Lung (tissue), 12 donors: ENCODE results near the gene BCORL1. TPM values are rescaled to one million over a fixed set of nuclear protein-coding genes. Genes with fewer than 3 reads are reported as not detected.

Experiments used
- ATAC-seq: fragments of 200-7000 bp; cut with Tn5 transposase; one replicate; pipeline ENCODE4 v1.9.1; 2020; ENCODE audit warnings: moderate number of reproducible peaks; ENCODE audit not compliant: insufficient read depth, low FRiP score
- DNase-seq, 3 donors: peaks; one replicate each; pipeline ENCODE4 v3.0.0-alpha.2; 2013 to 2017
- H3K27ac ChIP-seq, 2 donors: one replicate each; pipeline ENCODE4 v1.5.1; 2013; ENCODE audit warnings: mild to moderate bottlenecking in 2 of 2, moderate library complexity in 2 of 2, control low read depth in 1 of 2, inconsistent platforms in 1 of 2, low read depth in 1 of 2, low read length in 1 of 2
- H3K27me3 ChIP-seq, 3 donors: one replicate each; pipeline ENCODE4 v1.5.1; 2013; ENCODE audit warnings: low read length in 2 of 3; ENCODE audit not compliant: control insufficient read depth in 3 of 3, insufficient read depth in 3 of 3
- H3K36me3 ChIP-seq, 4 donors: one replicate each; pipeline ENCODE4 v1.5.1; 2013; ENCODE audit warnings: low read length in 4 of 4, mild to moderate bottlenecking in 1 of 4, moderate library complexity in 1 of 4; ENCODE audit not compliant: control insufficient read depth in 4 of 4, insufficient read depth in 4 of 4
- H3K4me1 ChIP-seq, 5 donors: one replicate each; pipeline ENCODE4 v1.5.1; 2013; ENCODE audit warnings: low read length in 5 of 5, mild to moderate bottlenecking in 2 of 5, moderate library complexity in 1 of 5; ENCODE audit not compliant: control insufficient read depth in 5 of 5, insufficient read depth in 5 of 5
- H3K4me3 ChIP-seq: one replicate; pipeline ENCODE4 v1.5.1; 2013; ENCODE audit warnings: mild to moderate bottlenecking, control low read depth, moderate library complexity
- H3K9ac ChIP-seq, 2 donors: one replicate each; pipeline ENCODE4 v1.5.1; 2013; ENCODE audit warnings: low read length in 2 of 2, control low read depth in 1 of 2; ENCODE audit not compliant: insufficient read depth in 1 of 2
- H3K9me3 ChIP-seq, 4 donors: one replicate each; pipeline ENCODE4 v1.5.1; 2013; ENCODE audit warnings: low read length in 3 of 4, mild to moderate bottlenecking in 1 of 4, moderate library complexity in 1 of 4; ENCODE audit not compliant: control insufficient read depth in 4 of 4, insufficient read depth in 3 of 4
- WGBS, 2 donors: extraction: QIAGEN DNeasy Blood & Tissue Kit; methylation state at CpG; one replicate each; pipeline ENCODE4 v1.1.7; 2013; 5-methylcytosine and 5-hydroxymethylcytosine counted together
- polyA plus RNA-seq, 2 donors: library from polyadenylated mRNA; stranded (reverse); fragments of 200-250 nt; gene quantifications; one replicate each; pipeline ENCODE4 v1.2.1, GENCODE V29; 2013
- total RNA-seq, 2 donors: library from RNA; depleted of rRNA in 1 of 2; stranded (reverse); fragments of >200 nt in 1 of 2; gene quantifications; one replicate each; pipeline ENCODE4 v1.2.1, GENCODE V29; 2014 to 2021
- TF ChIP-seq, protein P1 (sequence below): IDR thresholded peaks from 2 replicates; pipeline ENCODE4 v1.5.1; 2012; ENCODE audit warnings: mild to moderate bottlenecking; ENCODE audit errors: control extremely low read depth, extremely low read depth
- donor health status: control.
- donor health status: control.
- donor health status: Bipolar disorder and iron deficiency.
- donor health status: healthy.
- donor health status: DM: yes; HTN: yes; CAD: no.

The BCORL1 gene
- total and polyA plus RNA-seq, 4 donors: 2.3 to 11.8 (median 7.0) TPM

DNA sequence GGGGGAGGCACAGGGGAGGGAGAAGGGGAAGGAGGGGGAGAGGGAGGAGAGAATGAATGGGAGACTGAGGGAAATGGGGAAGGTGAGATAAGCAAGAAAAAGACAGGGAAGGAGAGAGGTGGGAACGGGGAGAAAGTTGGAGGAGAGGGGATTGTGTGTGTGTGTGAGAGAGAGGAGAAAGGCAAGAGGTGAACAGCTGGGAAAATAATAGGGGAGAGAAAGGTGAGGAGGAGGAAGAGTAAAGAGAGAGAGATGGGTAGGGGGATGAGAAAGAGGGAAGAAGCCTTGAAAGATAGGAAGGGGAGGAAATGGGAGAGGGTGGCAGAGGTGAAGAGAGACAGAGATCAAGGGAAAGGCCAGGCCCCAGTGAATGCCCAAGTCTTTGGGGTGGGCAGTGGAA lies 20.1 kb downstream of the BCORL1 start:
- Histone ChIP-seq H3K4me1 (no peaks in the 10 kb centered on the region), H3K27me3 (no peaks in the 10 kb centered on the region), H3K4me3 (no peak overlapping the region), H3K27ac (no peak overlapping the region), H3K9me3 (no peaks in the 10 kb centered on the region), H3K9ac (no peak overlapping the region), H3K36me3 (peaks cover 0 to 5% (median 0%) of the 10 kb centered on the region in 4 donors)
- TF ChIP-seq, protein P1, sequence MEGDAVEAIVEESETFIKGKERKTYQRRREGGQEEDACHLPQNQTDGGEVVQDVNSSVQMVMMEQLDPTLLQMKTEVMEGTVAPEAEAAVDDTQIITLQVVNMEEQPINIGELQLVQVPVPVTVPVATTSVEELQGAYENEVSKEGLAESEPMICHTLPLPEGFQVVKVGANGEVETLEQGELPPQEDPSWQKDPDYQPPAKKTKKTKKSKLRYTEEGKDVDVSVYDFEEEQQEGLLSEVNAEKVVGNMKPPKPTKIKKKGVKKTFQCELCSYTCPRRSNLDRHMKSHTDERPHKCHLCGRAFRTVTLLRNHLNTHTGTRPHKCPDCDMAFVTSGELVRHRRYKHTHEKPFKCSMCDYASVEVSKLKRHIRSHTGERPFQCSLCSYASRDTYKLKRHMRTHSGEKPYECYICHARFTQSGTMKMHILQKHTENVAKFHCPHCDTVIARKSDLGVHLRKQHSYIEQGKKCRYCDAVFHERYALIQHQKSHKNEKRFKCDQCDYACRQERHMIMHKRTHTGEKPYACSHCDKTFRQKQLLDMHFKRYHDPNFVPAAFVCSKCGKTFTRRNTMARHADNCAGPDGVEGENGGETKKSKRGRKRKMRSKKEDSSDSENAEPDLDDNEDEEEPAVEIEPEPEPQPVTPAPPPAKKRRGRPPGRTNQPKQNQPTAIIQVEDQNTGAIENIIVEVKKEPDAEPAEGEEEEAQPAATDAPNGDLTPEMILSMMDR: no peak
- ATAC-seq (no peak), DNase-seq (no peak)
- 48 to 65% methylated on average over 1 of the region's 1 CpG for WGBS, 2 donors

DNA sequence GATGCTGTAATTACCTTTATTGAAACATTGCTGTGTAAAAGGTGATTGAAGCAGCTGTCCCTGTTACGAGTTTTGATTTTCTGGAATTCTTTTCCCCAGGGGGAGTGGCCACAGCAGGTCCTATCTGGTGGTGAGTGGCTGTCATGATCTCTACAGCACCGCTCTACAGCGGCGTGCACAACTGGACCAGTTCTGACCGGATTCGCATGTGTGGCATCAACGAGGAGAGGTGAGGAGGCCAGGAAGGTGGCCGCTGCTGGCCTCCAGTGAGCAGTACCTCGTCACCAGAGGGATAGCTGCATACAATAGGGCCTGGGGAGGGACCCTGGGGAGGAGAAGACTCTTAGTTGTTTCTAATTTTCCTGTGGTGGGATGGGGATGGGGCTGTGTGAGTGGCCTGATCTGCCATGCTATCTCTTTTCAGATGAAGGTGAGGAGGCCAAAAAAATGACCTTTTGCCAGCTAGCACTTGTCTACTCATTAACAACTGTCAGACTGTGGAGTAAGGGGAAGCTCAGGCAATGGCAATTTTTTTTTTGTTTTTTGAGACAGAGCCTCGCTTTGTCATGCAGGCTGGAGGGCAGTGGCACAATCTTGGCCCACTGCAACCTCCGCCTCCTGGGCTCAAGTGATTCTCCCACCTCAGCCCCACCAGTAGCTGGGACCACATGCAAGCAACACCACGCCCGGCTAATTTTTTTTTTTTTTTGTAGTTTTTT lies 22.8 kb downstream of the BCORL1 start:
- H3K36me3 ChIP-seq: peaks cover 0 to 10% (median 0%) of the 10 kb centered on the region in 4 donors
- H3K4me3 ChIP-seq: no peak overlapping the region
- H3K27ac ChIP-seq: no peak overlapping the region
- no peak for DNase-seq
- H3K4me1 ChIP-seq: no peaks in the 10 kb centered on the region
- WGBS, 2 donors: 84 to 94% methylated on average over 13 of the region's 13 CpGs
- no peak overlapping the region for H3K9ac ChIP-seq
- TF ChIP-seq, protein P1: no peak
- no peak for ATAC-seq
- no peaks in the 10 kb centered on the region for H3K9me3 ChIP-seq
- H3K27me3 ChIP-seq: no peaks in the 10 kb centered on the region

DNA sequence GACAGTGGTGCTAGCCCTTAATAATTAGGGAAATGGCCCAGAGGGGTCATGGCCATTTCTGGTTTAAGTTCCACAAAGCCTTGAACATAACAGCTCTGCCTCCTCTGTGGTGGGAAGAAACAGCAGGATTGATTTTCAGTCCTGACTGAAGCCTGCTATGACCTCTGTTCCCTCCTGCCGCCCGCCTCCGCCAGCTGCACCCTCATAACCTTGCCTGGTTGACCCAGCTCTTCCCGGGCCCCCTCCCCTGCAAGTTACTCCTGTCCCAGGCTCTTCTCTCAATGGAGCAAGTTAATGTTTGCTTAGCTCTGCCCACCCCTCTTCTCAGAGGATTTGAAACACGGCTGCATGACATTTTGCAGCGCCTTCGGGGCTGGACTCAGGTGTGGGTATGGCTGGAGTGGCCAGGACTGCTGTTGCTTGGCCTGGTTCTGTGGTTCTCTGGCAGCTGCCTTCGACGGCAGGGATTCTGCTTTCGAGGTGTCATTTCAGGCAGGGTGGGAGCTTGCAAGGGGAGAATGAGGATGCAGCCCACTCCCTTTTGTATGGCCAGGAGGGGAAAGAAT lies 27.3 kb downstream of the BCORL1 start:
- no peak overlapping the region for H3K9ac ChIP-seq
- no peaks in the 10 kb centered on the region for H3K27me3 ChIP-seq
- ATAC-seq (no peak), DNase-seq (no peak)
- peaks cover 0 to 19% (median 8%) of the 10 kb centered on the region in 4 donors for H3K36me3 ChIP-seq
- WGBS, 2 donors: 84 to 85% methylated on average over 8 to 10 of the region's 10 CpGs
- no peak overlapping the region for H3K4me3 ChIP-seq
- no peak overlapping the region for H3K27ac ChIP-seq
- no peaks in the 10 kb centered on the region for H3K4me1 ChIP-seq
- H3K9me3 ChIP-seq: no peaks in the 10 kb centered on the region
- TF ChIP-seq, protein P1: no peak
